Measurements from ENCODE around the gene SDK2. TPM values are rescaled to one million over a fixed set of nuclear protein-coding genes. Genes with fewer than 3 reads are reported as not detected.

Gene SDK2
- total RNA-seq, 6 experiments from 2014 or later = 0.11 to 0.46 (median 0.25) TPM

- ATAC-seq = no peak
- intact Hi-C loops (cut with DNase I) = no loop called here
Measured at GRCh38 chr17:73610331-73610911, 33.8 kb downstream of the SDK2 start.

GRCh38 chr17:73609758-73610157, 34.5 kb downstream of the SDK2 start:
- intact Hi-C loops (cut with DNase I) = no loop called here
- H3K27me3 ChIP-seq = no peaks in the 10 kb centered on the region
- ATAC-seq = no peak
- no peak overlapping the region for H3K27ac ChIP-seq
- WGBS (ENCODE audit: insufficient coverage, low coverage, low lambda C conversion rate, missing lambda C conversion rate) = 14% methylated on average over 1 of the region's 7 CpGs
- no peaks in the 10 kb centered on the region for H3K4me1 ChIP-seq
- no peak overlapping the region for H3K4me3 ChIP-seq
- H3K36me3 ChIP-seq = no peaks in the 10 kb centered on the region
- TF ChIP-seq POLR2A (IDR thresholded peaks at IDR 0.05) (no peak), CTCF (IDR thresholded peaks at IDR 0.05) (no peak)
- no peaks in the 10 kb centered on the region for H3K9me3 ChIP-seq
- DNase-seq = no peak

More at GRCh38 chr17:73610331-73610911, 33.8 kb downstream of the SDK2 start:
- Histone ChIP-seq H3K4me1 (no peaks in the 10 kb centered on the region), H3K27ac (no peak overlapping the region), H3K36me3 (no peaks in the 10 kb centered on the region), H3K27me3 (no peaks in the 10 kb centered on the region), H3K9me3 (no peaks in the 10 kb centered on the region), H3K4me3 (no peak overlapping the region)
- TF ChIP-seq POLR2A (IDR thresholded peaks at IDR 0.05) (no peak), CTCF (IDR thresholded peaks at IDR 0.05) (no peak)
- 52% methylated on average over 7 of the region's 7 CpGs for WGBS (ENCODE audit: insufficient coverage, low coverage, low lambda C conversion rate, missing lambda C conversion rate)
- no peak for DNase-seq

- intact Hi-C loops (cut with DNase I) = no loop called here
- Histone ChIP-seq H3K4me1 (no peaks in the 10 kb centered on the region), H3K9me3 (no peaks in the 10 kb centered on the region), H3K4me3 (no peak overlapping the region), H3K36me3 (no peaks in the 10 kb centered on the region), H3K27ac (no peak overlapping the region), H3K27me3 (no peaks in the 10 kb centered on the region)
- no peak for DNase-seq
- WGBS (ENCODE audit: insufficient coverage, low coverage, low lambda C conversion rate, missing lambda C conversion rate) = 69% methylated on average over 5 of the region's 5 CpGs
- no peak for ATAC-seq
- no peak for TF ChIP-seq CTCF (IDR thresholded peaks at IDR 0.05)
- no peak for TF ChIP-seq POLR2A (IDR thresholded peaks at IDR 0.05)
Measured at GRCh38 chr17:73609060-73609459, 35.2 kb downstream of the SDK2 start.

GRCh38 chr17:73605444-73605843, 38.8 kb downstream of the SDK2 start:
- H3K27ac ChIP-seq = no peak overlapping the region
- H3K4me3 ChIP-seq = no peak overlapping the region
- WGBS (ENCODE audit: insufficient coverage, low coverage, low lambda C conversion rate, missing lambda C conversion rate) = 54% methylated on average over 3 of the region's 8 CpGs
- TF ChIP-seq POLR2A (IDR thresholded peaks at IDR 0.05) = no peak
- TF ChIP-seq CTCF (IDR thresholded peaks at IDR 0.05) = no peak
- no peak for DNase-seq
- intact Hi-C loops (cut with DNase I) = no loop called here
- H3K27me3 ChIP-seq = no peaks in the 10 kb centered on the region
- H3K4me1 ChIP-seq = no peaks in the 10 kb centered on the region
- H3K36me3 ChIP-seq = no peaks in the 10 kb centered on the region
- no peaks in the 10 kb centered on the region for H3K9me3 ChIP-seq
- ATAC-seq = no peak

GRCh38 chr17:73604476-73604875, 39.8 kb downstream of the SDK2 start:
- no peak for TF ChIP-seq POLR2A (IDR thresholded peaks at IDR 0.05)
- Histone ChIP-seq H3K36me3 (no peaks in the 10 kb centered on the region), H3K4me3 (no peak overlapping the region), H3K4me1 (no peaks in the 10 kb centered on the region), H3K27ac (no peak overlapping the region), H3K9me3 (no peaks in the 10 kb centered on the region), H3K27me3 (no peaks in the 10 kb centered on the region)
- no peak for ATAC-seq
- no peak for DNase-seq
- 82% methylated on average over 2 of the region's 7 CpGs for WGBS (ENCODE audit: insufficient coverage, low coverage, low lambda C conversion rate, missing lambda C conversion rate)
- intact Hi-C loops (cut with DNase I) = no loop called here

All from right lobe of liver (tissue), 6 donors.